Renal pelvis (tissue), 4 donors: Measurements from ENCODE around the gene DPP9. TPM values are rescaled to one million over a fixed set of nuclear protein-coding genes. Genes with fewer than 3 reads are reported as not detected.

Experiments
- DNase-seq: peaks from one replicate; pipeline ENCODE4 v3.0.0-alpha.2; 2013
- polyA plus RNA-seq, 3 donors: library from polyadenylated mRNA; unstranded; fragments of 120-200 nt; gene quantifications; one replicate each; pipeline ENCODE4 v1.2.1, GENCODE V29; 2013; ENCODE audit not compliant: insufficient read length in 3 of 3

Gene DPP9
- polyA plus RNA-seq, 3 donors: 18.2 to 28.0 (median 24.3) TPM

GRCh38 chr19:4711211-4711610, 12.4 kb downstream of the DPP9 start:
- no peak for DNase-seq

- DNase-seq: no peak
Measured at GRCh38 chr19:4710281-4710600, 13.4 kb downstream of the DPP9 start.

- no peak for DNase-seq
Measured at GRCh38 chr19:4709440-4710280, 14.0 kb downstream of the DPP9 start.

GRCh38 chr19:4707956-4708650, 15.5 kb downstream of the DPP9 start:
- DNase-seq: no peak

- no peak for DNase-seq
Measured at GRCh38 chr19:4707322-4707721, 16.3 kb downstream of the DPP9 start.

GRCh38 chr19:4705413-4706131, 18.1 kb downstream of the DPP9 start:
- no peak for DNase-seq

DNA sequence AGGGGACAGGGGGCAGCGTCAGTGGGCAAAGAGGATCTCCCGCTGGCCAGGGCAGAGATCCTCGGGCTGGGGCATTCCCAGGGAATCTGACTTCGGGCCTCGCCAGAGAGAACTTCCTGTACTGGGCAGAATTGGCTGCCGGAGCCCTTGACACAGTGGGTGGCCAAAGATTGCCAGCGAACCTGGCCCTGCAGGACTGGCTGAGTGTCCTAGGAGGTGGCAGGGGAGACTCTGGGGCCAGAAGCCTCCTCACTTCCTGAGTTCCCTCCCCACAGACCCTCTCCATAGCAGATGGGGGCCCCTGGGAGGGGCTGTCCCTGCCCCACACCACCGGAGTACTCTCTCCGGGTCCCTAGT, 19.3 kb downstream of the DPP9 start:
- no peak for DNase-seq

GRCh38 chr19:4703671-4704316, 19.8 kb downstream of the DPP9 start:
- DNase-seq: no peak

- no peak for DNase-seq
Measured at GRCh38 chr19:4702764-4703163, 20.9 kb downstream of the DPP9 start.

DNA sequence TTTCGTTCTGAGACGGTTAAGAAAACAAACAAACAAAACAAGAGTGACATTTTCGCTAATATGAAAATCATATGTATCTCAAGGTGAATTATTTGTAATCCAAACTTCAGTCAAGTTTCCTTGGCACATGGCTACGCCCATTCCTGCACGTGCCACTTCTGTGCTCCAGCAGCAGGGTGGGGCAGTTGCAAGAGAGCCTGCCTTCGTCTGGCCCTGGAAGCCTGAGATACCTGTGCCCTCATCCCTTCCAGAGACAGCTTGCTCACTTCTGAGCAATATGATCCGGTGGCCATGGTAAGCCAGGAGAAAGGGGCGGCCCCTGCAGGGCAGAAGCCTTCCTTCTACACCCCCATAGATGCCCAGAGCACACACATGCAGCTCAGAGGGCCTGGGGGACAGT, 22.1 kb downstream of the DPP9 start:
- no peak for DNase-seq

DNA sequence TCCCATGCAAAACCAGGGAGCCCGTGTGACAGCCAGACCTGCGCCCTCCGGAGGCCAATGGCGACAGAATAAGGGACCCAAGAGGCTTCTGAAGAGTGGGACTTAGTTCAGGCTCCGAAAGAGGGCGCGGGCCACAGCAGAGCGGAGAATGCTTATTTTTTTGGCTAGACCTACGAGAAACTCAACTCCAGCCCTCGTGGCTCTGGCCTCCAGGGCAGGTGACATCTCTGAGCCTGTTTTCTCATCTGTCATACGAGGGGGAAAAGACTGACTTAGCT, 23.0 kb downstream of the DPP9 start:
- no peak for DNase-seq

GRCh38 chr19:4699826-4700692, 23.6 kb downstream of the DPP9 start:
- DNase-seq: no peak

DNA sequence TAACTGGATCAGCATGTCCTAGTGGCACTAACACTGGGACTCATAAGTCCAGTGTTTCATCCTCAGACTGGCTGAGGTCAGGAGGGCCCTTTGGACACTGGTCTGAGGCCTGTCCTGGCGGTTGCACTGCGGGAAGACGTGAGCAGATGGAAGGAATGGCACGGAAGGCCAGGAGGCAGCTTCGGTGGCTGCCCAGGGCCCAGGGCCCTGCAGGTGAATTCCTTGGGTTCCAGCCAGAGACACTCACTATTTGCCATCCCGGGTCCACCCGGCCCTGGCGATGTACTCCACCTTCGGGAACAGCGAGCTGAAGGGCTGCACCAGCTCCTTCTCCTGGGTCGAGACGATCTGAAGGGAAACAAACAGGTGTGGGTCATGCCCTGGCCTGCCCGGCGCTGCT, 26.3 kb downstream of the DPP9 start:
- no peak for DNase-seq

- no peak for DNase-seq
Measured at GRCh38 chr19:4695224-4695731, 28.4 kb downstream of the DPP9 start.

GRCh38 chr19:4694211-4694987, 29.2 kb downstream of the DPP9 start:
- DNase-seq: no peak

DNA sequence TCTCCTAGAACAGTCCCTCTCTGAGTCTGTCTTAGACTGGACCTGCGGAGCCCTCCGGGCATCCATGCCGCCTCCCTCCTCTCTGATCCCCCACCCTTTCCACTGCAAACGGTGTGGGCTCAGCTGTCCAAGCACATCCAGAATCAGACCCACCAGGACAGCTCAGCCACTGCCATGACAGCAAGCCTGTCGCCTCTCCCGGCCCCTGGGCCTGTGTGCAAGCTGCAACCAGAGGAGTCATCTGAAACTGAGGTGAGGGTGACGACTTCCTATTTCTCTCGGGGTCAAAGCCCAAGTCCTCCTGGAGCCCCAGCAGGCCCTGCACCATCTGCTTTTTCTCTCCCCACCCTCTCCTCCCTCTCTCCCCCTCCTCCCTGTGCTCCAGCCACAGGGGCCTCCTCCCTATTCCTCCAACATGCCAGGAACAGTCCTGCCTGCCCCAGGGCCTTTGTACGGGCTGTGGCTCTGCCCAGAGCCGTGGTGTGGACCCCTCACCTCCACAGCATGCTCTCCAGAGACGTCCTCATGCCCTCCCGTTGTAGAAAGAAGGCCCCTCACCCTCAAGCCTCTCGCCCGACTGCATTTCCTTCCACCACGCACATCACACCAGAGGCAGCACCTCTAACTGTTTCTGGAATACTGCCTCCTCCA, 30.0 kb downstream of the DPP9 start:
- DNase-seq: no peak

- no peak for DNase-seq
Measured at GRCh38 chr19:4693078-4693350, 30.6 kb downstream of the DPP9 start.

DNA sequence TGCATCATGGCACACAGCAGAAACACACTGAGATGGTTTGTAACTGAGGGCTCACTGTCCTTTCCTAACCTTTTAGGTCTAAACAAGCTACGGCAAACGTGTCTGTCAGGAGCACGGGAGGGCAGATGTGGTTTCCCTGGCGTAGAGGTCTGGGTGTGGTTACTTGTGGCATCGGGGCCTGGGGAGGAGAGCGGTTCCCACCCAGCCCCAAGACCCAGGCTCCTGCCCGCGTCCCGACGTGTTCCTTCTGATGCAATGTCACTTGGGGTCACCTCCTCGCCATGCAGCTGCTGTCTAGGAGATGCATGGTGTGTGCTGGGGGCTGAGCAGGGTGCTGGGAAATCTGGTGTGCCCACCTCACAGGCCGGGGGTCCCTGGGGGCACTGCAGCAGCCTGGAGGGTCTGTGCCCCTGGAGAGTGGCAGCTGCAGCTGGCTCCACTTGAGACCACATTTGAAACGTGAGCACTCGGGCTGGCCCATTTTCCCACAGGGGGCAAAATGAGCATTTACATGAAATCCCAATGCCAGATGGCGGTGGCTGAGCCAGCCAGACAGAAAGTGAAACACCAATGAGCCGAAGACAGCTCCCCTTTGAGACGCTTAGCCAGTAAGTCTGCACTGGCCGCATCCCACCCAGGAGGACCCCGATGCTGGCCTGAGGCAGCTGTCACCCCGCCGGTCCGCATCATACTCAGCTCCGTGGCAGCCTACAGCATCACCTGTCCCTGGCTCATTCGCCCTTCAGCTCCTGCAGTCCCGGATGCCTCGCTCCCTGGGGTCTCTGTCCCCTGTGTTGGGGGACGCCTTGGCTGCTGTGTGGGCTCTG, 31.2 kb downstream of the DPP9 start:
- DNase-seq: no peak

DNA sequence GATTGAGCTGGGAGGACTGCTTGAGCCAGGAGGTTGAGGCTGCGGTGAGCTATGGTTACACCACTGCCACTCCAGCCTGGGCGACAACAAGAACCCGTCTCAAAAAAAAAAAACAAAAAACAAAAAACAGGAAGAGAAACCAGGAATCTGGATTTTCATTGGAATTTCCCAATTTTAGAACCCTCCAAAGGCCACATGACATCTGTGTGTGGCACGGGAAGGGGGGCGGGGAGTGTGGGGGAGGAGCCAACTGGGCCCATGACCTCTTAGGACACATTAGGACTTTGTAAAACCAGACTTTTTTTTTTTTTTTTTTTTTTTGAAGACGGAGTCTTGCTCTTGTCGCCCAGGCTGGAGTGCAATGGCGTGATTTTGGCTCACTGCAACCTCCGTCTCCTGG, 32.3 kb downstream of the DPP9 start:
- no peak for DNase-seq

DNA sequence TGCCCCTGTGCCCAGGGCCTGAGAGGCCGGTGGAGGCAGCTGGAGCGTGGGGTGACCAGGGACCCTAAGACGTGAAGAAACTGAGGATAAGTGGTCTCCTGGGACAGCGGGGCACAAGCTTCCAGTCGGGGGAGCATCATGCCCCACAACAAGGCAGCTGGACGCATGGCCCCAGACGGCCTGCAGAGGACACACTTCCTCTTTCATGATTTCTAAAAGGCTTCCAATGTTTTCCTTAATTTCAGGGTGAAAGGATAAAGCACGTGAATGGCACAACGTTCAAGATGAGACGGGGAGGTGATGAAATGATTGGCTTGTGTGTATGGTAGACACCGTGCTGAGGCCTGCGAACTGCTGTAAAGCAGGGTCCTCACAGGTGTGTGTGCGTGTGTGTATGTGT, 33.3 kb downstream of the DPP9 start:
- DNase-seq: no peak
